H1 (cell line): ENCODE results near the gene TIMM10. TPM values are rescaled to one million over a fixed set of nuclear protein-coding genes. Genes with fewer than 3 reads are reported as not detected.

Experiments
- CTCF ChIA-PET: fragments of 300-600 bp; sonication (Branson Sonifier 250); formaldehyde crosslinking; loops from one replicate; lab custom pipeline; 2021; ENCODE audit not compliant: partially characterized antibody; lab: Charles Lee
- POLR2A ChIA-PET: fragments of 300-600 bp; sonication (Branson Sonifier 250); formaldehyde crosslinking; loops from one replicate; lab custom pipeline; 2021; ENCODE audit warnings: inconsistent platforms; ENCODE audit not compliant: partially characterized antibody; lab: Charles Lee
- DNase-seq, 2 experiments: peaks; one replicate each; pipeline versions ENCODE4 v3.0.0 to v3.0.0-alpha.2; 2010 to 2022; ENCODE audit warnings: low spot score in 2 of 2, low read depth in 1 of 2, mixed read lengths in 1 of 2
- FAIRE-seq: peaks from 2 replicates; lab custom pipeline; 2011; peaks lifted over from hg19 to GRCh38; lab: Jason Lieb, UNC
- H2AFZ ChIP-seq: 2 replicates; pipeline ENCODE4 v1.8.1; 2012; ENCODE audit warnings: low read length, inconsistent platforms
- H2AK5ac ChIP-seq: 2 replicates; pipeline ENCODE4 v1.6.1; 2013; ENCODE audit warnings: low read depth, low read length
- H2BK120ac ChIP-seq: replicated peaks from 2 replicates; pipeline ENCODE3; 2013; ENCODE audit warnings: low read depth, low read length, inconsistent platforms
- H2BK12ac ChIP-seq: 2 replicates; pipeline ENCODE4 v1.6.1; 2013; ENCODE audit warnings: low read depth, low read length
- H2BK15ac ChIP-seq: 2 replicates; pipeline ENCODE4 v1.6.1; 2013; ENCODE audit warnings: low read length
- H2BK20ac ChIP-seq: 2 replicates; pipeline ENCODE4 v1.6.1; 2013; ENCODE audit warnings: low read length
- H2BK5ac ChIP-seq: 2 replicates; pipeline ENCODE4 v1.6.1; 2013; ENCODE audit warnings: low read depth, low read length
- H3K14ac ChIP-seq: 2 replicates; pipeline ENCODE4 v1.6.1; 2013; ENCODE audit warnings: inconsistent platforms; ENCODE audit not compliant: insufficient read length
- H3K18ac ChIP-seq: 2 replicates; pipeline ENCODE4 v1.6.1; 2013; ENCODE audit warnings: low read length; ENCODE audit errors: extremely low read depth
- H3K23ac ChIP-seq: 2 replicates; pipeline ENCODE4 v1.6.1; 2013; ENCODE audit warnings: inconsistent platforms; ENCODE audit not compliant: insufficient read length
- H3K23me2 ChIP-seq: 2 replicates; pipeline ENCODE4 v1.6.1; 2013; ENCODE audit warnings: low read depth, low read length
- H3K27ac ChIP-seq: 2 replicates; pipeline ENCODE4 v1.6.1; 2011; ENCODE audit warnings: low read depth, low read length, inconsistent platforms
- H3K27me3 ChIP-seq, 4 experiments: replicated peaks in 1 of 4; 1 replicate in 1 of 4; 2 replicates in 3 of 4; pipeline versions ENCODE4 v1.6.1 to v1.8.1; 2011 to 2013; ENCODE audit warnings: low read length in 3 of 4, mild to moderate bottlenecking in 3 of 4, inconsistent platforms in 2 of 4, mixed read lengths in 2 of 4, moderate library complexity in 1 of 4; ENCODE audit not compliant: control insufficient read depth in 3 of 4, insufficient read depth in 3 of 4; ENCODE audit errors: extremely low read depth in 1 of 4
- H3K36me3 ChIP-seq, 4 experiments: 2 replicates each; pipeline versions ENCODE4 v1.6.1 to v1.8.1; 2011 to 2013; ENCODE audit warnings: mild to moderate bottlenecking in 4 of 4, low read length in 3 of 4, moderate library complexity in 2 of 4, control low read depth in 1 of 4, inconsistent platforms in 1 of 4; ENCODE audit not compliant: insufficient read depth in 4 of 4, control insufficient read depth in 2 of 4
- H3K4ac ChIP-seq: replicated peaks from 2 replicates; pipeline ENCODE3; 2013; ENCODE audit warnings: low read length, low read depth, mixed read lengths, inconsistent platforms; ENCODE audit not compliant: insufficient read length
- H3K4me1 ChIP-seq, 4 experiments: replicated peaks in 1 of 4; 1 replicate in 1 of 4; 2 replicates in 3 of 4; pipeline versions ENCODE4 v1.6.1 to v1.8.1; 2011 to 2013; ENCODE audit warnings: low read length in 3 of 4, inconsistent platforms in 2 of 4, mixed read lengths in 1 of 4; ENCODE audit not compliant: insufficient read depth in 4 of 4, control insufficient read depth in 3 of 4
- H3K4me2 ChIP-seq, 2 experiments: 2 replicates each; pipeline versions ENCODE4 v1.6.1 to v1.8.1; 2011 to 2013; ENCODE audit warnings: low read depth in 2 of 2, low read length in 2 of 2, control low read depth in 1 of 2, inconsistent platforms in 1 of 2, mild to moderate bottlenecking in 1 of 2; ENCODE audit not compliant: insufficient read depth in 1 of 2
- H3K4me3 ChIP-seq, 4 experiments: fragments of 200-600, 300-600 bp in 1 of 4; sonication (generic), shearing (Covaris generic), sonication (Bioruptor Twin) in 1 of 4; 2 replicates each; pipeline versions ENCODE4 v1.5.1 to v1.8.1; 2011 to 2016; ENCODE audit warnings: low read length in 4 of 4, low read depth in 3 of 4, control low read depth in 2 of 4, inconsistent platforms in 2 of 4, mild to moderate bottlenecking in 2 of 4, mixed read lengths in 1 of 4, moderate library complexity in 1 of 4; ENCODE audit not compliant: insufficient read depth in 2 of 4; ENCODE audit errors: extremely low read depth in 1 of 4
- H3K56ac ChIP-seq: replicated peaks from 2 replicates; pipeline ENCODE3; 2013; ENCODE audit warnings: low read depth, mild to moderate bottlenecking, mixed read lengths, low read length, inconsistent platforms; ENCODE audit not compliant: insufficient read length
- H3K79me1 ChIP-seq: 2 replicates; pipeline ENCODE4 v1.6.1; 2013; ENCODE audit warnings: low read depth, low read length, control low read depth
- H3K79me2 ChIP-seq, 2 experiments: 2 replicates each; pipeline versions ENCODE4 v1.6.1 to v1.8.1; 2012 to 2013; ENCODE audit warnings: low read length in 2 of 2, mild to moderate bottlenecking in 2 of 2, inconsistent platforms in 1 of 2; ENCODE audit not compliant: insufficient read depth in 2 of 2, control insufficient read depth in 1 of 2
- H3K9ac ChIP-seq, 4 experiments: replicated peaks in 1 of 4; 1 replicate in 1 of 4; 2 replicates in 3 of 4; pipeline versions ENCODE4 v1.6.1 to v1.8.1; 2011 to 2013; ENCODE audit warnings: low read depth in 3 of 4, low read length in 3 of 4, control low read depth in 2 of 4, mild to moderate bottlenecking in 2 of 4, moderate library complexity in 2 of 4, inconsistent platforms in 1 of 4; ENCODE audit errors: extremely low read depth in 1 of 4
- H3K9me3 ChIP-seq, 2 experiments: 2 replicates each; pipeline versions ENCODE4 v1.6.1 to v1.8.1; 2012 to 2013; ENCODE audit warnings: mild to moderate bottlenecking in 2 of 2, moderate library complexity in 2 of 2, control low read depth in 1 of 2, inconsistent platforms in 1 of 2, low read depth in 1 of 2, low read length in 1 of 2, mixed read lengths in 1 of 2; ENCODE audit not compliant: insufficient read depth in 2 of 2
- H4K20me1 ChIP-seq, 2 experiments: replicated peaks in 1 of 2; 2 replicates each; pipeline versions ENCODE3 to v1.8.1; 2011 to 2013; ENCODE audit warnings: inconsistent platforms in 2 of 2, low read length in 2 of 2, mild to moderate bottlenecking in 1 of 2; ENCODE audit not compliant: insufficient read depth in 2 of 2, control insufficient read depth in 1 of 2
- H4K5ac ChIP-seq: 2 replicates; pipeline ENCODE4 v1.6.1; 2013; ENCODE audit warnings: low read length, low read depth, mixed read lengths, inconsistent platforms; ENCODE audit not compliant: insufficient read length
- H4K8ac ChIP-seq: 2 replicates; pipeline ENCODE4 v1.8.0; 2013; ENCODE audit warnings: mild to moderate bottlenecking, moderate library complexity, low read length, inconsistent platforms; ENCODE audit not compliant: insufficient read depth; ENCODE audit errors: extremely low read depth
- H4K91ac ChIP-seq: replicated peaks from 2 replicates; pipeline ENCODE3; 2013; ENCODE audit warnings: low read length, mixed read lengths, inconsistent platforms; ENCODE audit not compliant: insufficient read length
- CBX5 ChIP-seq: fragments of 300-800, 300-1000 bp; sonication (generic); IDR thresholded peaks from 2 replicates; pipeline ENCODE4 v1.7.1; 2016; ENCODE audit warnings: antibody characterized with exemption, low read length, low read depth
- CBX8 ChIP-seq: fragments of 300-800, 300-1000 bp; sonication (generic); IDR thresholded peaks from 2 replicates; pipeline ENCODE4 v1.7.1; 2016; ENCODE audit warnings: low read depth, low read length, borderline replicate concordance
- CEBPB ChIP-seq: IDR thresholded peaks from 2 replicates; pipeline ENCODE4 v1.6.1; 2012; ENCODE audit warnings: low read depth, low read length
- EP300 ChIP-seq, 2 experiments: IDR thresholded peaks; 1 replicate in 1 of 2; 2 replicates in 1 of 2; pipeline ENCODE4 v1.6.1; 2011 to 2012; ENCODE audit warnings: low read depth in 2 of 2, low read length in 2 of 2, mild to moderate bottlenecking in 2 of 2, borderline replicate concordance in 1 of 2, inconsistent platforms in 1 of 2, moderate library complexity in 1 of 2
- FOSL1 ChIP-seq: IDR thresholded peaks from 2 replicates; pipeline ENCODE4 v1.6.1; 2011; ENCODE audit warnings: mild to moderate bottlenecking, low read depth, low read length, moderate library complexity; ENCODE audit not compliant: insufficient read depth
- HDAC6 ChIP-seq: IDR thresholded peaks from one replicate; pipeline ENCODE4 v1.7.1; 2012; ENCODE audit warnings: low read depth, mild to moderate bottlenecking, inconsistent platforms, low read length, moderate library complexity
- JUN ChIP-seq: IDR thresholded peaks from 2 replicates; pipeline ENCODE4 v1.6.1; 2011; ENCODE audit warnings: low read depth, mild to moderate bottlenecking, improper control_type of control experiment, low read length
- KDM5A ChIP-seq: fragments of 200-600 bp; IDR thresholded peaks from 2 replicates; pipeline ENCODE4 v1.7.1; 2012; ENCODE audit warnings: mild to moderate bottlenecking, low read length, inconsistent platforms, mixed read lengths
- NRF1 ChIP-seq: IDR thresholded peaks from 2 replicates; pipeline ENCODE4 v1.6.1; 2011; ENCODE audit warnings: mild to moderate bottlenecking, low read depth, low read length, improper control_type of control experiment
- PHF8 ChIP-seq: fragments of 200-600 bp; sonication (generic); conservative IDR thresholded peaks from 2 replicates; pipeline ENCODE4 v1.7.1; 2012; ENCODE audit warnings: low read depth, mild to moderate bottlenecking, inconsistent platforms, low read length, moderate library complexity
- POU5F1 ChIP-seq: IDR thresholded peaks from 2 replicates; pipeline ENCODE4 v1.6.1; 2011; ENCODE audit warnings: low read depth, mild to moderate bottlenecking, low read length, moderate library complexity
- RFX5 ChIP-seq: IDR thresholded peaks from 2 replicates; pipeline ENCODE4 v1.6.1; 2011; ENCODE audit warnings: low read depth, low read length, improper control_type of control experiment, borderline replicate concordance
- SAP30 ChIP-seq: fragments of 300-600 bp; sonication (generic); IDR thresholded peaks from 2 replicates; pipeline ENCODE4 v1.7.1; 2012; ENCODE audit warnings: low read length, moderate library complexity, mild to moderate bottlenecking, inconsistent platforms; ENCODE audit not compliant: insufficient read depth, insufficient replicate concordance
- WGBS, 2 experiments: shearing (Covaris generic) in 1 of 2; methylation state at CpG; one replicate each; pipeline versions ENCODE4 v1.1.6 to v1.1.7; 2013 to 2015; ENCODE audit warnings: low lambda C conversion rate in 2 of 2, mixed read lengths in 2 of 2, inconsistent platforms in 1 of 2, low coverage in 1 of 2, missing lambda C conversion rate in 1 of 2; ENCODE audit not compliant: insufficient replicate concordance in 2 of 2, insufficient coverage in 1 of 2, insufficient read length in 1 of 2; ENCODE audit errors: extremely low coverage in 1 of 2, missing lambda C conversion rate in 1 of 2; 5-methylcytosine and 5-hydroxymethylcytosine counted together
- polyA plus RNA-seq, 7 experiments: library from polyadenylated mRNA; depleted of rRNA in 3 of 7; stranded (reverse) in 5 of 7; unstranded in 2 of 7; fragments of >200 nt in 5 of 7; fragments of 200-250 nt in 2 of 7; gene quantifications; 1 replicate in 5 of 7; 2 replicates in 1 of 7; 4 replicates in 1 of 7; pipeline versions ENCODE4 v1.2.1 to v1.2.3, GENCODE V29; 2011 to 2013; ENCODE audit warnings: missing spikeins in 2 of 7, mixed read lengths in 2 of 7
- total RNA-seq: library from RNA; stranded (reverse); fragmentation: NEBNext Ultra II Directional; extraction: Animal tissue kit (Norgen Biotek cat#: 25700); gene quantifications from 2 replicates; pipeline ENCODE4 v1.2.1, GENCODE V29; 2021

Gene TIMM10
- total and polyA plus RNA-seq, 2 of the 8 experiments (the other 6 are each of a cell fraction or from before 2014, with no cell fraction given), result 117 to 227 TPM

- Histone ChIP-seq H3K9me3 (no peaks in the 10 kb centered on the region), H3K18ac (no peak overlapping the region), H3K23ac (no peak overlapping the region), H2BK120ac (no peak overlapping the region), H2BK12ac (peak overlapping the region; percentile 23; the same call in 1 of the 2 replicates), H2AFZ (no peak overlapping the region), H3K27ac (no peak overlapping the region), H3K14ac (no peak overlapping the region), H3K56ac (no peak overlapping the region), H3K27me3 (no peaks in the 10 kb centered on the region), H3K4ac (no peak overlapping the region), H4K8ac (no peak overlapping the region), H3K79me1 (no peaks in the 10 kb centered on the region), H2BK20ac (0 out of 2 replicates have a peak overlapping the region, but pooled peaks have one; percentile 19), H4K20me1 (no peaks in the 10 kb centered on the region), H3K4me1 (peaks cover 0 to 8% (median 6%) of the 10 kb centered on the region in 4 experiments; a peak in 6 of 7 replicates), H3K36me3 (no peaks in the 10 kb centered on the region), H3K4me2 (peak overlapping the region; percentile 25 to 47; a peak in 3 of 4 replicates), H4K91ac (no peak overlapping the region), H3K79me2 (no peaks in the 10 kb centered on the region), H3K4me3 (no peak overlapping the region; a peak in 1 of 8 replicates), H2BK15ac (no peak overlapping the region), H3K9ac (no peak overlapping the region), H3K23me2 (no peaks in the 10 kb centered on the region), H2BK5ac (no peak overlapping the region), H4K5ac (no peak overlapping the region), H2AK5ac (no peak overlapping the region)
- FAIRE-seq (no peak), DNase-seq (no peak)
- CTCF ChIA-PET, result interaction anchor here (0.9 to 9.6 kb wide), 4 partner anchors 26 to 68 kb away, joined by 3 to 357 read pairs (median 4); no protein-coding TSS in a partner anchor
- WGBS, 2 experiments, result 63% methylated on average over 4 of the region's 4 CpGs; no CpG with 5 or more reads in 1 of the 2 experiments
- POLR2A ChIA-PET, result interaction anchor here (0.7 to 9.7 kb wide), 9 partner anchors 8 to 78 kb away, joined by 3 to 591 read pairs (median 4); partner anchors contain the start of genes SERPING1 and YPEL4
- TF ChIP-seq EP300 (IDR thresholded peaks at IDR 0.05; ENCODE audit: borderline replicate concordance in 1 of 2, low read depth in 2 of 2, low read length in 2 of 2) (no peak), SAP30 (no peak), KDM5A (no peak), PHF8 (no peak), HDAC6 (no peak), JUN (no peak), NRF1 (no peak), CBX8 (no peak), RFX5 (no peak), CBX5 (no peak), POU5F1 (no peak), CEBPB (no peak), FOSL1 (no peak)
Observed at GRCh38 chr11:57574061-57574460, 43.5 kb upstream of the TIMM10 start.
